ENCODE results near the gene STK11IP. TPM values are rescaled to one million over a fixed set of nuclear protein-coding genes. Genes with fewer than 3 reads are reported as not detected.

Gene STK11IP
- total and polyA plus RNA-seq, 9 of the 15 experiments (the other 6 are each of a cell fraction or from before 2014, with no cell fraction given) = 0.52 to 21.7 (median 5.6) TPM

- H3K4me2 ChIP-seq (ENCODE audit: insufficient read depth, low read length) = no peak overlapping the region
- TF ChIP-seq MIER1 (IDR thresholded peaks at IDR 0.05; ENCODE audit: low read depth) (no peak), MCM2 (IDR thresholded peaks at IDR 0.05; ENCODE audit: low read depth) (no peak), CREM (IDR thresholded peaks at IDR 0.05; ENCODE audit: low read depth) (peak; percentile 25; the same call in 1 of the 2 replicates), EGR1 (conservative IDR thresholded peaks at IDR 0.05) (peak; percentile 55; the same call in 1 of the 2 replicates), PHB (CRISPR knock-in tag; IDR thresholded peaks at IDR 0.05) (no peak), ZNF407 (IDR thresholded peaks at IDR 0.05; ENCODE audit: low read depth) (no peak)
- H4K20me1 ChIP-seq (replicated peaks; ENCODE audit: control insufficient read depth, insufficient read depth, low read length) = 0 out of 2 replicates have a peak, but pooled peaks cover 3% of the 10 kb centered on the region
- ChIA-PET CTCF (ENCODE audit: low intra/inter-chr PET ratio) (no interaction called here), POLR2A (interaction anchor here (1.0 kb wide), 1 partner anchor 43 kb away, joined by 4 read pairs; no protein-coding TSS in a partner anchor)
- ATAC-seq (no peak), FAIRE-seq (no peak), DNase-seq (ENCODE audit: extremely low read depth in 1 of 4, low spot score in 3 of 4) (peak in 2 of 4 experiments; percentile 32)
- no peak overlapping the region for H3K4me3 ChIP-seq
- H3K27me3 ChIP-seq (ENCODE audit: control insufficient read depth in 2 of 2, insufficient read depth in 2 of 2, low read length in 2 of 2) = peaks cover 0 to 9% of the 10 kb centered on the region in 2 experiments; a peak in 2 of 5 replicates
- no peaks in the 10 kb centered on the region for H3K36me3 ChIP-seq (ENCODE audit: control insufficient read depth, insufficient read depth, low read length)
- no TSS peak for BruUV-seq (replicated peaks)
- intact Hi-C loops (cut with micrococcal nuclease) = loop anchor here (5.0 kb wide), 1 partner anchor 96 kb away; no protein-coding TSS in a partner anchor
- no peak overlapping the region for H3K27ac ChIP-seq (ENCODE audit: extremely low read depth, low read depth, low read length)
- H2AFZ ChIP-seq (ENCODE audit: low read depth, low read length) = no peak overlapping the region
- peaks cover 0 to 61% of the 10 kb centered on the region in 2 experiments; a peak in 2 of 5 replicates for H3K4me1 ChIP-seq (replicated peaks in 1 of 2; ENCODE audit: control insufficient read depth in 2 of 2, insufficient read depth in 2 of 2, low read length in 2 of 2)
- H3K9me1 ChIP-seq (ENCODE audit: control insufficient read depth, insufficient read depth, low read length) = no peaks in the 10 kb centered on the region
- in situ Hi-C loops (cut with MboI) = no loop called here
- whole genome bisulfite sequencing (ENCODE audit: insufficient coverage, low coverage, missing lambda C conversion rate) = 4% methylated on average over 3 of the region's 17 CpGs
- H3K9ac ChIP-seq (ENCODE audit: insufficient read depth in 1 of 2, low read depth in 2 of 2, low read length in 2 of 2) = peak overlapping the region in 1 of 2 experiments; percentile 26; a peak in 1 of 4 replicates
- H3K9me3 ChIP-seq (replicated peaks; ENCODE audit: control insufficient read depth, insufficient read depth, low read depth, low read length) = no peaks in the 10 kb centered on the region
- H3K79me2 ChIP-seq (ENCODE audit: control insufficient read depth, insufficient read depth, low read length) = no peaks in the 10 kb centered on the region
Measured at GRCh38 chr2:219630770-219631405, 33.2 kb downstream of the STK11IP start.

Data from K562 (cell line).